ENCODE measurements around the gene PTPN4.
"Not testable (repeated sequence)": the region's sequence is repeated elsewhere in the genome, so short reads cannot be mapped to it uniquely, and the experiment has no call there.

Gene PTPN4

DNA sequence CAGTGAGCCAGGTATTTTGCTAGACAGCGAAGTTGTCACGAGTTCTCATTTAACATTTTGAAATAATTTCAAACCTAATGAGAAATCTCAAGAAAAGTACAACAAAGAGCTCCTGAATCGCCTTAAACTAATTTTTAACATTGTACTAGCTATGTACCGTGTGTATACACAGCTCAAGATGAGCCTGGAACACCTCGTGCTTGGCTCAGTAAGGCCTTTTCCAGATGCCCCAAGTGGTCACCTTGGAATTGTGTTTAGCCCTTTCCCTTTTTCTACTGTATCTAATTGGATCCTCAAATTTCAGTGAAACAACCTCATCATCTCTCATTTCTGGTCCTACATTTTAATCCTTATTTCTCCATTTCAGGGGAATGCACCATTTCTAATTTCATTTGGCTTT is 7.2 kb downstream of the PTPN4 start:
- no peak for DNase-seq (ENCODE audit: low spot score)

GRCh38 chr2:119768742-119769141 is 9.0 kb downstream of the PTPN4 start:
- DNase-seq (ENCODE audit: low spot score): no peak

- DNase-seq (ENCODE audit: low spot score): no peak
Observed at GRCh38 chr2:119769645-119770044, 9.9 kb downstream of the PTPN4 start.

- no peak for DNase-seq (ENCODE audit: low spot score)
Observed at GRCh38 chr2:119771331-119771730, 11.6 kb downstream of the PTPN4 start.

- DNase-seq (ENCODE audit: low spot score): no peak
Observed at GRCh38 chr2:119772128-119772527, 12.4 kb downstream of the PTPN4 start.

GRCh38 chr2:119772767-119773166 is 13.0 kb downstream of the PTPN4 start:
- DNase-seq (ENCODE audit: low spot score): no peak

- no peak for DNase-seq (ENCODE audit: low spot score)
Observed at GRCh38 chr2:119774026-119774425, 14.3 kb downstream of the PTPN4 start.

DNA sequence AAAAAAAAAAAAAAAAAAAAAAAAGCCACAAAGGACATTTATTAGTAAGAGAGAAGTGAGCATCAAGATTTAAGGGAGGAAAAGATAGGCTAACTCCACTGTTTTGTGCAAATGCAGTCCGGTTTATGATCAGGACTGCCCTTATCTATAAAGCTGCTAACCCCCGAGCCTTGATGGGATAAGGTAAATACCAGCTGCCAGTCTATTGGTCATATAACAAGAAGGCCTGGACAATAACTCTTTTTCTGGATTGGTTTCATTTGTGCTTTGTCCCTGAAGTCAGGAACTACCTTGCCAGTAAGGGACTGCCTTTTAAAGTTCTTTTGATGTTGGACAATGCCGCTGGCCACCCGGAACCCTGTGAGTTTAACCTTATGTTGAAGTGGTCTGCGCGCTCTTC is 15.4 kb downstream of the PTPN4 start:
- no peak for DNase-seq (ENCODE audit: low spot score)

- no peak for DNase-seq (ENCODE audit: low spot score)
Observed at GRCh38 chr2:119782308-119783027, 22.7 kb downstream of the PTPN4 start.

DNA sequence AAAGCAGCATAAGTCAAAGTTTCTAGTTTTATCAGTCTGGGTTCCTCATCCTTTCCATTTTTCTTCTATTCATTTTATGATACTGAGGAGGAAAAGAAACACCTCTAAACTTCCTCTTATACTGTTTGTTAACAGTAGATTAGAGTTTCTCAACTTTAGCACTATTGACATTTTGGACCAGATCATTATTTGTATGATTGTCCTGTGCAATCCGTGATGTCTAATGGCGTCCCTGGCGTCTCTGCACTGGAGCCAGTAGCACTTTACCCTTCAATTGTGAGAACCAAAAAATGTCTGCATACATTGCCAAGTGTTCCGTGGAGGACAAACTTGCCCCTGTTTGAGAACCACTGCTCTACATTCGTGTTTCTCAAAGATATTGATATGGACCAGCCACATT is 25.2 kb downstream of the PTPN4 start:
- DNase-seq (ENCODE audit: low spot score): no peak

DNA sequence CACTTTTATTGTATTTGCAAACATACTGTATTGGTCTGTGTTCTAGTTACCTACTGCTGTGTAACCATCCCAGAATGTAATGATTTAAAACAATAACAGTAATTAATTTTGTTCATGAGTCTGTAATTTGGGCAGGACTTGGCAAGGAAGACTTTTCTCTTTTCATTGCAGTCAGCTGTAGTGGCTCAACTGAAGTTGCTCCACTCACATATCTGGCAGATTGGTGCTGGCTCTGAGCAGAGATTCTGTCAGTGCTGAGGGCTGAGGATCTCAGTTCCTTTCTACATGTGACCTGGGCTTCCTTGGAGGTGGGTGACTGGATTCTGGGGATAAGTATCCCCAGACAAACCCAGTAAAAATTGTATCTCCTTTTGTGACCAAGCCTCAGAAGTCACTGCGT is 26.6 kb downstream of the PTPN4 start:
- DNase-seq (ENCODE audit: low spot score): no peak

DNA sequence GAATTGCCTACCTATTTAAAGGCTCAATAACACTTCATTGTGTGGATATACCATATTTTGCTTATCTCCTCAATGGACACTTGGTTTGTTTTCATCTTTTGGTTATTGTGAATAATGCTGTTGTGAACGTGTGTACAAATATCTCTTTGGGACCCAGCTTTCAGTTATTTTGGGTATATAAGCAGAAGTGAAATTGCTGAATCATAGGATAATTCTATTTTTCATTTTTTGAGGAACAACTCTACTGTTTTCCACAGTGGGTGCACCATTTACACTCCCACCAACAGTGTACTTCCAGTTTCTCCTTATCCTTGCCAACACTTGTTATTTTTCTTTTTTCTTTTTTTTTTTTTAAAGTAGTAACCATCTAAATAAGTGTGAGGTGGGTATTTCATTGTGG is 29.0 kb downstream of the PTPN4 start:
- no peak for DNase-seq (ENCODE audit: low spot score)

GRCh38 chr2:119790466-119790865 is 30.7 kb downstream of the PTPN4 start:
- DNase-seq (ENCODE audit: low spot score): no peak

DNA sequence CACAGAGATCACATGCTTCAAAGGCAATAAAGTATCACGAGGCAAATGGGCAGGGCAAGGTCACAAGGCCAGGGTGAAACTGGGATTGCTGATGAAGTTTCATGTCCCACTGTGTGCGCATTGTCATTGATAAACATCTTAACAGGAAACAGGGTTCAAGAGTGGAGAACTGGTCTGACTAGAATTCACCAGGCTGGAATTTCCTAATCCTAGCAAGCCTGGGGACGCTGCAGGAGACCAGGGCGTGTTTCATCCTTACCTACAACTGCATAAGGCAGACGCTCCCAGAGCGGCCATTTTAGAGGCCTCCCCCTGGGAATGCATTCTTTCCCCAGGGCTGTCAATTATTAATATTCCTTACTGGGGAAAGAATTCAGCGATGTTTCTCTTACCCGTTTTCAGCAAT is 33.2 kb downstream of the PTPN4 start:
- DNase-seq (ENCODE audit: low spot score): no peak

GRCh38 chr2:119794237-119794636 is 34.5 kb downstream of the PTPN4 start:
- no peak for DNase-seq (ENCODE audit: low spot score)

DNA sequence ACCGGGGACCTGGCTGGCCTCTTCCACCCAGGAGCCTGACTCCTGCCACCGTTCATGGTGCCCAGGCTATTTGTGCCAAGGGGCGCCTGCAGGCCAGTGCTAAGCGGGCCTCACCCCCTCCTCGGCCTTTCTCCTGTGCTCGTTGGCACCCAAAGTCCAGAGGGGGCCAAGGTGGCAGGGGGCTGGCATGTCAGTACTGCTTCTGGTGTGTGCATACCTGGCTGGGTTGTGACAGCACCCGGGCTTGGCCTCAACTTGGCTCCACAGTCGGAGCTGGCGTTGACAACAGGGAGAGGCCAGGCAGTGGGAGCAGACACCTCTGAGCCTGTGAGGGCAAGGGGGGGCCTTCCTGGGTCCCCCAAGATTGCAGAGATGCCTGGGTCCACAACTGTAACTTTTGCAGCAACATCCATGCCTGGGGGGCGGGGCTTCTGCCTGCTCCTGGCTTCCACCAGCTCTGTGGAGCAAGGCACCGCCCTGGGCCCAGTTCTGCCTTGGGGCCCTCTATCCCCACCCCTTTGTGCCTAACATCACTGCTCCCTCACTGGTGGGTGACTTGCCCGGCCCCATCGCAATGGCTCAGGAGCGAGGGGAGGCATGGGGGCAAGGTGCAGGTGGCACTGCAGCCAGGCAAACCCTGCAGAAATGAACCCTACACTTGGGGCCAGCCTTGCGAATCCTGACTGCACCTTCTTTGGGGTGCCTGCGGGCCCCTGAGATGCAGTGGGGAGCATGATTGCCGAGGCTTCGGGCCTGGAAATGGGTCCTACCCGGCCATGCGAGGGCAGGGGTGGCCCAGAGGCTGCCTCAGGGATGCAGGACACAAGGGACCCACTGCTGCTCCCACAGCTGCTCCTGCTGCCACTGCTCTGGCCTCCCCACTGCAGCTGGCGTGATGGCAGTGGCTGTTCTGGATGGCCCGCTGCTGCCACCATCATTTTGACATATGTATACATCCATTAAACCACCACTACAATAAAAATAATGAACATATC is 35.9 kb downstream of the PTPN4 start:
- no peak for DNase-seq (ENCODE audit: low spot score)

GRCh38 chr2:119800376-119800902 is 40.7 kb downstream of the PTPN4 start:
- no peak for DNase-seq (ENCODE audit: low spot score)

DNA sequence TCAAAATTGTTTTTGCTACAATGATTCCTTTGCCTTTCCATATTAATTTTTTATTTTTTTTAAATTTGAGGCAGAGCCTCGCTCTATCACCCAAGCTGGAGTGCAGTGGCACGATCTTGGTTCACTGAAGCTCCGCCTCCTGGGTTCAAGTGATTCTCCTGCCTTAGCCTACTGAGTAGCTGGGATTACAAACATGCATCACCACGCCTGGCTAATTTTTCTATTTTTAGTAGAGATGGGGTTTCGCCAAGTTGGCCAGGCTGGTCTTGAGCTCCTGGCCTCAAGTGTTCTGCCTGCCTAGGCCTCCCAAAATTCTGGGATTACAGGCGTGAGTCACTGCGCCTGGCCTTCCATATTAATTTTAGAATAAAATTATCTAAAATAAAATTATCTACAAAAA is 41.3 kb downstream of the PTPN4 start:
- DNase-seq (ENCODE audit: low spot score): no peak

DNA sequence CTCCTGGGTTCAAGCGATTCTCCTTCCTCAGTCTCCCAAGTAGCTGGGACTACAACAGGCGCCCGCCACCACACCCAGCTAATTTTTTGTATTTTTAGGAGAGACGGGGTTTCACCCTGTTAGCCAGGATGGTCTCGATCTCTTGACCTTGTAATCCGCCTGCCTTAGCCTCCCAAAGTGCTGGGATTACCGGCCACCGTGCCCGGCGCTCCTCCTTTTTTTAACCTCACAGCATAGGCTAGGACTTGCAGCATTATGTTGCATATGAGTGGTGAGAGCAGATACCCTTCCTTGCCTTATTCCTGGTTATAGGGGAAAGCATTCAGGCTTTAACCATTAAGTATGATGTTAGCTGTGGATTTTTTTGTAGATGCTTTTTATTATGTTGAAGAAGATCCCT is 42.3 kb downstream of the PTPN4 start:
- DNase-seq (ENCODE audit: low spot score): not testable (repeated sequence)

- DNase-seq (ENCODE audit: low spot score): no peak
Observed at GRCh38 chr2:119803101-119803500, 43.4 kb downstream of the PTPN4 start.

DNA sequence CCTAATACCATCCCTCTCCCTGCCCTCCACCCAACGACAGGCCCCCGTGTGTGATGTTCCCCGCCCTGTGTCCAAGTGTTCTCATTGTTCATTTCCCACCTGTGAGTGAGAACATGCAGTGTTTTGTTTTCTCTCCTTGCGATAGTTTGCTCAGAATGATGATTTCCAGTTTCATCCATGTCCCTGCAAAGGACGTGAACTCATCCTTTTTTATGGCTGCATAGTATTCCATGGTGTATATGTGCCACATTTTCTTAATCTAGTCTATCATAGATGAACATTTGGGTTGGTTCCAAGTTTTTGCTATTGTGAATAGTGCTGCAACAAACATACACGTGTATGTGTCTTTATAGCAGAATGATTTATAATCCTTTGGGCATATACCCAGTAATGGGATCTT is 44.7 kb downstream of the PTPN4 start:
- DNase-seq (ENCODE audit: low spot score): not testable (repeated sequence)

GRCh38 chr2:119808516-119809147 is 48.9 kb downstream of the PTPN4 start:
- DNase-seq (ENCODE audit: low spot score): no peak
